Measurements from ENCODE around the gene LRRTM3.

LRRTM3 gene

DNA sequence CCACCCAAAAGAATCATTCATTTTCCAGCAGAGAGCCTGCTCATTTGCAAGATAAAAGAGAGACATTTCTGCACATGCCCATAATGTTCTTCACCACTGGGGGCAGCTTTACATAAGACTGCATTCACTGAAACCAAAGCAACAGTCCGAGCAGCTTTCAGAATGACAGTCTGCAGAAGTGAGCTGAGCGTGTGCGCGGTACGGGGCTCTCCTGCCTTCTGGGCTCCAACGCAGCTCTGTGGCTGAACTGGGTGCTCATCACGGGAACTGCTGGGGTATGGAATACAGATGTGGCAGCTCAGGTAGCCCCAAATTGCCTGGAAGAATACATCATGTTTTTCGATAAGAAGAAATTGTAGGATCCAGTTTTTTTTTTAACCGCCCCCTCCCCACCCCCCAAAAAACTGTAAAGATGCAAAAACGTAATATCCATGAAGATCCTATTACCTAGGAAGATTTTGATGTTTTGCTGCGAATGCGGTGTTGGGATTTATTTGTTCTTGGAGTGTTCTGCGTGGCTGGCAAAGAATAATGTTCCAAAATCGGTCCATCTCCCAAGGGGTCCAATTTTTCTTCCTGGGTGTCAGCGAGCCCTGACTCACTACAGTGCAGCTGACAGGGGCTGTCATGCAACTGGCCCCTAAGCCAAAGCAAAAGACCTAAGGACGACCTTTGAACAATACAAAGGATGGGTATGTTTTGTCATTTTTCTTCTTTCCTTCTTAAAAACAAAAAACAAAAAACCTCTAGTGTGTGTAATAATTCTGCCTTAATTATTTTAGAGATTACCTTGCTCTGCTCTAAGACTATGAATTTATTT lies at the start of gene LRRTM3:
Gene LRRTM3, plus strand, starts transcription at position 141 of the 820 bp plus-strand sequence.
- H3K27me3 Mint-ChIP-seq: peaks cover 12% of the 10 kb centered on the region
- no peak for ATAC-seq (replicated peaks; ENCODE audit: extremely low read depth, poor library complexity, severe bottlenecking)
- H3K9me3 Mint-ChIP-seq: peaks cover 4% of the 10 kb centered on the region
- DNase-seq (ENCODE audit: low spot score in 2 of 2): no peak
- no peaks in the 10 kb centered on the region for H3K4me1 Mint-ChIP-seq
- H3K27ac Mint-ChIP-seq (ENCODE audit: low read depth): no peak within 1 kb of the TSS
- H3K36me3 Mint-ChIP-seq (ENCODE audit: insufficient read depth): no peaks in the 10 kb centered on the region
- no peak within 1 kb of the TSS for H3K4me3 Mint-ChIP-seq

DNA sequence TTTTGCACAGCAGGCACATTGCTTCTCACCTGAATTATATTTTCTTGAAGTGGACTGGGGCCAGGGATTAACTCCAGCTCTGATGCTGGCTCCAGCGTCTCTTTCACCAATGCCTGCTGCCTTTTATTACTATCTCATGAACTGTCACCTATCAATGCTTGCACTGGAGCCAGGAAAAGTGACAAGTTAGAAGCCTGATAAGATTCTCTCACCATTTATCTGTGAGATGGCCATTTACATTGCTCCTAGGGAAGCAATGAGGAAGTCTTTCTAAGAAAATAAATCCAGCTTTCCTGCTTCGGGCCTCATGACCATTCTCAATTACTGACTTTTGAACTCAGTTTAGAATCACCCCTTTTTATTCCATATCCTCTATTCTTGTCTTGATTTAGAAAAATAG lies 48.5 kb upstream of the LRRTM3 start:
- Mint-ChIP-seq H3K27me3 (no peaks in the 10 kb centered on the region), H3K27ac (ENCODE audit: low read depth) (no peak overlapping the region), H3K4me1 (no peaks in the 10 kb centered on the region), H3K9me3 (peaks cover 7% of the 10 kb centered on the region), H3K4me3 (no peak overlapping the region), H3K36me3 (ENCODE audit: insufficient read depth) (no peaks in the 10 kb centered on the region)
- ATAC-seq (replicated peaks; ENCODE audit: extremely low read depth, poor library complexity, severe bottlenecking) (no peak), DNase-seq (ENCODE audit: low spot score in 2 of 2) (no peak)

DNA sequence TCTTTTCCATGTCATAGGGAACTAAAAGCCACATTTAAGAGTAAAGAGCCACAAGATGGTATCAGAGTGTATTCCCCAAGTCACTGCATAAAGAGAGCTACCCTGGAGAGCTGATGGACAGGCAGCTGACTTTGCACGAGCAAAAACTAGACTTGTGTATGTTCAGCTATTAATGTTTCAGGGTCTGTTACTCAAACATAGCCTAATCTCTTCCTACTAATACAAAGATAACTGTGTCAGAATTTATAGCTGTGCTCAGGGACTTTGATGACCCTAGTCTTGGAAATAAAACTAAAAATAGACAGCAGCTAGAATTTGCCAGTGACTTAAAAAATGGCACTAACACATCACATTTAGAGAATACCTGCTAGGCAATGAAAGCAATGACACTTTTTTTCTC lies 45.5 kb upstream of the LRRTM3 start:
- no peak overlapping the region for H3K4me3 Mint-ChIP-seq
- DNase-seq (ENCODE audit: low spot score in 2 of 2) (no peak), ATAC-seq (replicated peaks; ENCODE audit: extremely low read depth, poor library complexity, severe bottlenecking) (no peak)
- H3K9me3 Mint-ChIP-seq: peaks cover 7% of the 10 kb centered on the region
- no peaks in the 10 kb centered on the region for H3K4me1 Mint-ChIP-seq
- no peaks in the 10 kb centered on the region for H3K27me3 Mint-ChIP-seq
- no peak overlapping the region for H3K27ac Mint-ChIP-seq (ENCODE audit: low read depth)
- no peaks in the 10 kb centered on the region for H3K36me3 Mint-ChIP-seq (ENCODE audit: insufficient read depth)

DNA sequence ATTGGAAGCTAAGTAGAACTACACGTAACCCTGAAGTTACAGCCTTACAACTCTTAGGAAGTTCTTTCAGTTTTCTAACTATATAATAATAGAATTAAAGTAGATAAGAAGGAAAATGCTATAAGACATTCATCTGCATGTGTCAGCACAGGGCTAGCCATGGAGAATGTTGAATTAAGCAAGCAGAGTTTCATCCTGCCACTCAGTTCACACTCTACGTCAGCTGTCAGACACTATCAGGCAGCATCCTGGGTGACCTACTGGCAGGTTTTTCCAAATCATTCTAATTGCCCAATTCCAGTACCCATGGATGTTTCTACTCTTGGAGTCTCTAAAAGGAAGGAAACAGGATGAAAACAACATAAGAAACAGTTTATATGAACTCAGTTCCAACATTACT lies 45.0 kb upstream of the LRRTM3 start:
- no peak for DNase-seq (ENCODE audit: low spot score in 2 of 2)
- no peaks in the 10 kb centered on the region for H3K36me3 Mint-ChIP-seq (ENCODE audit: insufficient read depth)
- no peak overlapping the region for H3K4me3 Mint-ChIP-seq
- ATAC-seq (replicated peaks; ENCODE audit: extremely low read depth, poor library complexity, severe bottlenecking): no peak
- H3K27ac Mint-ChIP-seq (ENCODE audit: low read depth): no peak overlapping the region
- peaks cover 7% of the 10 kb centered on the region for H3K9me3 Mint-ChIP-seq
- no peaks in the 10 kb centered on the region for H3K4me1 Mint-ChIP-seq
- H3K27me3 Mint-ChIP-seq: no peaks in the 10 kb centered on the region

DNA sequence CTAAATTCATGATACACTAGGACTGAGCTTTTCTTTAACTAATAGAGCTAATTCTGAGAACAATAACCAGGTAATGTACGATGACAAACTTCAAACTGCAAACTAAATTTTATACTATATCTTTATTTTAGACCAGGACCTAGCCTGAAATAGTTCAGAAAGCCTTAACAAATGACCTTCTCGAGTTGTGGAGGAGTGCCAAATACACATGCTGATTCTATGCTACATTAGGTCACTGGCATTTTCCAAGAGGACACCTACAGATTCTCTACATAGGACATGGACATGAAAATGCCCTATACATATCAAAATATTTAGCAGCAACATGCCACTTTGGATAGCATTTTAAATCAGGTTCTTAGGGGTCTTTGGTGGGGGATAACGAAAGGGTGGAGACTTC lies 44.0 kb upstream of the LRRTM3 start:
- no peaks in the 10 kb centered on the region for H3K4me1 Mint-ChIP-seq
- H3K36me3 Mint-ChIP-seq (ENCODE audit: insufficient read depth): no peaks in the 10 kb centered on the region
- ATAC-seq (replicated peaks; ENCODE audit: extremely low read depth, poor library complexity, severe bottlenecking) (no peak), DNase-seq (ENCODE audit: low spot score in 2 of 2) (no peak)
- no peak overlapping the region for H3K27ac Mint-ChIP-seq (ENCODE audit: low read depth)
- peaks cover 7% of the 10 kb centered on the region for H3K9me3 Mint-ChIP-seq
- no peaks in the 10 kb centered on the region for H3K27me3 Mint-ChIP-seq
- no peak overlapping the region for H3K4me3 Mint-ChIP-seq

DNA sequence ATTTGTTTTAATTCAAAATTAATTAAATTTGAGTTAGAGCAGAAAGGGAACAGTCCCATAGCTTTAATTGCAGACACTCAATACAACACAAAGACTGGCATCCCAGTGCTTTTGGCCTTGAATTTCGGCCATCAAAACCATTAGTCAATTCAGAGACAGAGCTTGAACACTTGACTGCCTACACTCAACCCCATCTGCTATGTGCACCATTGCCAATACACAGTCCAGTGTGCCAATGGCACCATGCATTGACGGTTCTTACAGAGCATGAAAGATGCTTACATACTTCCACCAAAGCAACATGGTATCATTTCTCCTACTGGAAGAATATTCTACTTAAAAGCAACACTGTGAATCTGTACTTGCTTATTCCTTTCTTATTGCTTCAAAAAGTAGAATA lies 43.6 kb upstream of the LRRTM3 start:
- Mint-ChIP-seq H3K27me3 (no peaks in the 10 kb centered on the region), H3K36me3 (ENCODE audit: insufficient read depth) (no peaks in the 10 kb centered on the region), H3K9me3 (peaks cover 7% of the 10 kb centered on the region), H3K27ac (ENCODE audit: low read depth) (no peak overlapping the region), H3K4me3 (no peak overlapping the region), H3K4me1 (no peaks in the 10 kb centered on the region)
- no peak for DNase-seq (ENCODE audit: low spot score in 2 of 2)
- ATAC-seq (replicated peaks; ENCODE audit: extremely low read depth, poor library complexity, severe bottlenecking): no peak

DNA sequence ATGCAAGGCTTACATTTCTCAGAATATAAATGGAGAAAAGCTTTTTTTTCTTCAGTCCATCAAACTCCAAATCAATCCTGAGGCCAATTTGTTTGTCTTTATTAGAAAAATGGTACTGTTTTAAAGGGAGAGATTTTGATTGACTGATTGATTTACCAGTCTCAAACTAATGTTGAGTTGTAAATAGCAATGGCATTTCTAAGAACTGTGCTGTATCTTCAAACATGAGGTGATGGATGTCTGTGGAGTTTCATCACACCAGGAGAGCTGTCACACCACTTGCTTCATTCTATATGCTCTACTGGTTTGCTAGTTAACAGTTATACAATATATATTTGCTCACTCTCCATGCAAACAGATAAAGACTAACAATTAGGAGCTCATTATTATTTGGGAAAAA lies 39.0 kb upstream of the LRRTM3 start:
- no peaks in the 10 kb centered on the region for H3K4me1 Mint-ChIP-seq
- no peak overlapping the region for H3K27ac Mint-ChIP-seq (ENCODE audit: low read depth)
- no peaks in the 10 kb centered on the region for H3K36me3 Mint-ChIP-seq (ENCODE audit: insufficient read depth)
- DNase-seq (ENCODE audit: low spot score in 2 of 2) (no peak), ATAC-seq (replicated peaks; ENCODE audit: extremely low read depth, poor library complexity, severe bottlenecking) (no peak)
- peaks cover 17% of the 10 kb centered on the region for H3K9me3 Mint-ChIP-seq
- H3K4me3 Mint-ChIP-seq: no peak overlapping the region
- no peaks in the 10 kb centered on the region for H3K27me3 Mint-ChIP-seq

DNA sequence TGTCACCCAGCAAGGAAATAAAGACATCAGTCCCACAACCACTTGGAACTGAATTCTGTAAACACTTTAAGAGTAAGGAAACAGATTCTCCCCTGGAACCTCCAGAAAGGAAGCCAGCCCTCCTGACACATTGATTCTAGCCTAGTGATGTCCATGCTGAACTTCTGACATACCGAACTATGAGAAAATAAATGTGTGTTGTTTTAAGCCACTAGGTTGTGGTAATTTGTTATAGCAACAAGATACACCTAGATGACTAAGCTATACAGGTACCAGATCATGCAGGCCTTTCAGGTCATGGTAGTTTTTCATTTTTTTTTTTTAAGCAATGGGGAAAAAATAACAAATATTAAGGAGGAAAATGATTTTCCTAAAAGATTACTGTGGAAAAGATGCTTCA lies 37.6 kb upstream of the LRRTM3 start:
- ATAC-seq (replicated peaks; ENCODE audit: extremely low read depth, poor library complexity, severe bottlenecking) (no peak), DNase-seq (ENCODE audit: low spot score in 2 of 2) (no peak)
- H3K4me3 Mint-ChIP-seq: no peak overlapping the region
- no peaks in the 10 kb centered on the region for H3K36me3 Mint-ChIP-seq (ENCODE audit: insufficient read depth)
- no peaks in the 10 kb centered on the region for H3K27me3 Mint-ChIP-seq
- H3K27ac Mint-ChIP-seq (ENCODE audit: low read depth): no peak overlapping the region
- H3K4me1 Mint-ChIP-seq: no peaks in the 10 kb centered on the region
- peaks cover 17% of the 10 kb centered on the region for H3K9me3 Mint-ChIP-seq

DNA sequence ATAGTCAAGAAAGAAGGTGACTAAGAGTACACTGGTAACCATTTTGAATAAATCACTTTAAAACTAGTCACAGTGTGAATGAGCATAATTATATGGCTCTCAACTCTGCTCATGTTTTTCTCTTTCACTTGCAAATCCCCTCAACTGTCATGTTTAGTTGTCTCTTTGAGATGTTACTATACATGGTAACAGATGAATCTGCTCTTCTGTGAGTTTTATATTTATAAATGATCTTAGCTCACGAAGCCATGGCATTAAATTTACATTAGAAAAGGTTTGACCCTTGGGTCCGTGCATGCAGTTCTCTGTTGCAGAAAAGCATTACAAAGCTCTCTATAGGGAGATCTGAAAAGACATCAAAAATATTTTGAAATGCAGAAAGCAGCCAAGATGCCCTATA lies 33.0 kb upstream of the LRRTM3 start:
- ATAC-seq (replicated peaks; ENCODE audit: extremely low read depth, poor library complexity, severe bottlenecking) (no peak), DNase-seq (ENCODE audit: low spot score in 2 of 2) (no peak)
- Mint-ChIP-seq H3K4me3 (no peak overlapping the region), H3K27me3 (no peaks in the 10 kb centered on the region), H3K36me3 (ENCODE audit: insufficient read depth) (peaks cover 2% of the 10 kb centered on the region), H3K27ac (ENCODE audit: low read depth) (no peak overlapping the region), H3K9me3 (peaks cover 23% of the 10 kb centered on the region), H3K4me1 (no peaks in the 10 kb centered on the region)

DNA sequence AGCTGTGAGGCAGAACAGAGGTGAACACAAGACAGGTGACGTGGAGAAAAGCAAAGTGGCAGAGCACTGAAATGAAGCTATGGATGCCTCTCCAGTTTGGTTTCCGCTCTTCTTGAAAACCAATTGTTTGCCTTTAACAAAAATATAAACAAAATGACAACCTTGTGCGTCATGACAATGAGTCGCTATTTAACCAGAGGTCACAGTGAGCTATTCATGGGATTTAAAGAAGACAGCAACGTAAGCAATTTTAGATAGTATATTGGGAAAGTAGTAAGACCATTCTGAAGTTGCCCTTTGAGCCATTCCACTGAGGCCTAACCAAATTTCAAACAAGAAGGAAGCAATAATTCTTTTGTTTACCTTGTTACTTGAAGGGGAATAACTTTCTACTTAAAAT lies 15.2 kb upstream of the LRRTM3 start:
- ATAC-seq (replicated peaks; ENCODE audit: extremely low read depth, poor library complexity, severe bottlenecking) (no peak), DNase-seq (ENCODE audit: low spot score in 2 of 2) (no peak)
- Mint-ChIP-seq H3K4me1 (no peaks in the 10 kb centered on the region), H3K36me3 (ENCODE audit: insufficient read depth) (no peaks in the 10 kb centered on the region), H3K27ac (ENCODE audit: low read depth) (no peak overlapping the region), H3K27me3 (no peaks in the 10 kb centered on the region), H3K9me3 (peaks cover 4% of the 10 kb centered on the region), H3K4me3 (no peak overlapping the region)

DNA sequence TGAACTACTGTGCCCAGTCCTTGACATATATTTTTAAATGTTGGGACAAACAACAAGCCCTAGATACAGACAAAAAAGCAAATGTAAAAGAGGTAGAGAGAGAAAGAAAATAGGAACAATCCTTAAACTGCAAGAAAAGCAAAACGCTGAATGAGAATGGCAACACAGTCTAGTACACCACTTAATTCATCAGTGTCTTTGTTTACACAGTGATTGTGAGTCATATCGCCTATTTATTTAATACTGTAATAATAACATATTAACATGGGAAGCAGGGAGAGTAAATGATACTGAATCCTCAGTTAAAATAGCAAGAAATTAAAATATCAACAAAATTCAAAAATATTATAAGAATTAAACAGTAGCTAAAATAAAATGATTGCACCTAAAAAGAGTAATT lies 9.8 kb upstream of the LRRTM3 start:
- Mint-ChIP-seq H3K4me3 (no peak overlapping the region), H3K9me3 (peaks cover 4% of the 10 kb centered on the region), H3K4me1 (no peaks in the 10 kb centered on the region), H3K36me3 (ENCODE audit: insufficient read depth) (no peaks in the 10 kb centered on the region), H3K27ac (ENCODE audit: low read depth) (no peak overlapping the region), H3K27me3 (no peaks in the 10 kb centered on the region)
- ATAC-seq (replicated peaks; ENCODE audit: extremely low read depth, poor library complexity, severe bottlenecking): no peak
- no peak for DNase-seq (ENCODE audit: low spot score in 2 of 2)

DNA sequence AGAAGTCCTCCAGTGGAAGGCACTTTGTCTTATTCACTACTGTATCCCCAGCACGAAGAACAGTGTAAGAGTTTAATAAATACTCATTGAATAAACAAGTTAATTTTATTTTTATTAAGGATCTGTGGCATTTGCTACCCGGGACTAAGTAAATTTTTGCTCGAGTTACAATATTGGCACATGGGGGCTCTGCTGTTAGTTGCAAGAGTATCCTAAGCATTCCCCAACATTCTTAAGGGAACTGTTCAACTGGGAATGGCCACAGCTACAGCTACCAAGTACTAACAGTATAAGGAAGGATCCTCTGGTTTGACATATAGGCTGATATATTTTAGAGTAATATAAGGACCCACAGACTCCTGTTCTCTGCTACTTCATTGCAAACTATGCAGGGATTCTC lies 8.7 kb upstream of the LRRTM3 start:
- Mint-ChIP-seq H3K4me1 (no peaks in the 10 kb centered on the region), H3K36me3 (ENCODE audit: insufficient read depth) (no peaks in the 10 kb centered on the region), H3K9me3 (peaks cover 8% of the 10 kb centered on the region), H3K27me3 (no peaks in the 10 kb centered on the region), H3K27ac (ENCODE audit: low read depth) (no peak overlapping the region), H3K4me3 (no peak overlapping the region)
- ATAC-seq (replicated peaks; ENCODE audit: extremely low read depth, poor library complexity, severe bottlenecking): no peak
- DNase-seq (ENCODE audit: low spot score in 2 of 2): no peak

DNA sequence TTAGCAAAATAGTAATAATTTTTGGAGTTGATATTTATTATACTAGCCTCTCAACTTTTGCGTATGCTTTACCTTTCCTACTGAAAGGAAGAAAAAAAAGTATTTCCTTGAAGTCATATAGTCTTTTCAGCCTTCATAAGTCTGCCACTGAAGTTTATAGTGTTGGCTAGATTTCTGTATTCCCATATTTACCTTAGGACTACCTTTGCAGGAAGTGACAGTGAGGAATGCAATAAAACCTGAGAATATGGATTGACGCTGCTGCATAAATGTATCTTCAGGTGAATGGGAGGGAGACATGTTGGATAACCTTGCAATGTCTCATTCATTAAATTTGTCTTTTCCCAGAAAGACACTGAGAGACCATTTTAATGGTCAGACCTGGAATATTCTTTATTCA lies 6.6 kb upstream of the LRRTM3 start:
- Mint-ChIP-seq H3K27ac (ENCODE audit: low read depth) (no peak overlapping the region), H3K4me3 (no peak overlapping the region), H3K27me3 (no peaks in the 10 kb centered on the region), H3K4me1 (no peaks in the 10 kb centered on the region), H3K36me3 (ENCODE audit: insufficient read depth) (no peaks in the 10 kb centered on the region), H3K9me3 (peaks cover 4% of the 10 kb centered on the region)
- no peak for ATAC-seq (replicated peaks; ENCODE audit: extremely low read depth, poor library complexity, severe bottlenecking)
- no peak for DNase-seq (ENCODE audit: low spot score in 2 of 2)

All from central memory CD8-positive, alpha-beta T cell (primary cell).